ENCODE results near the gene IL4R.
"Not testable (repeated sequence)": the region's sequence is repeated elsewhere in the genome, so short reads cannot be mapped to it uniquely, and the experiment has no call there.

The IL4R gene

GRCh38 chr16:27406511-27407128 is 92.8 kb downstream of the IL4R start:
- Mint-ChIP-seq H3K4me3 (peak overlapping the region; percentile 100), H3K27ac (peak overlapping the region; percentile 98), H3K9me3 (peaks cover under 1% of the 10 kb centered on the region), H3K27me3 (no peaks in the 10 kb centered on the region), H3K4me1 (peaks cover 69% of the 10 kb centered on the region), H3K36me3 (ENCODE audit: low read depth) (peaks cover 87% of the 10 kb centered on the region)
- ATAC-seq, result peak; percentile 2
- DNase-seq, result no peak

- no peak for DNase-seq
- peaks cover 92% of the 10 kb centered on the region for H3K36me3 Mint-ChIP-seq (ENCODE audit: low read depth)
- no peak for ATAC-seq
- H3K4me1 Mint-ChIP-seq, result peaks cover 70% of the 10 kb centered on the region
- peaks cover 6% of the 10 kb centered on the region for H3K9me3 Mint-ChIP-seq
- no peaks in the 10 kb centered on the region for H3K27me3 Mint-ChIP-seq
- peak overlapping the region; percentile 98 for H3K27ac Mint-ChIP-seq
- peak overlapping the region; percentile 100 for H3K4me3 Mint-ChIP-seq
Observed at GRCh38 chr16:27407133-27407532, 93.4 kb downstream of the IL4R start.

- Mint-ChIP-seq H3K36me3 (ENCODE audit: low read depth) (peaks cover 92% of the 10 kb centered on the region), H3K9me3 (peaks cover 9% of the 10 kb centered on the region), H3K4me3 (peak overlapping the region; percentile 100), H3K27me3 (no peaks in the 10 kb centered on the region), H3K4me1 (peaks cover 78% of the 10 kb centered on the region), H3K27ac (peak overlapping the region; percentile 98)
- DNase-seq (peak; percentile 59), ATAC-seq (peak; percentile 82)
Observed at GRCh38 chr16:27408012-27408601, 94.3 kb downstream of the IL4R start.

DNA sequence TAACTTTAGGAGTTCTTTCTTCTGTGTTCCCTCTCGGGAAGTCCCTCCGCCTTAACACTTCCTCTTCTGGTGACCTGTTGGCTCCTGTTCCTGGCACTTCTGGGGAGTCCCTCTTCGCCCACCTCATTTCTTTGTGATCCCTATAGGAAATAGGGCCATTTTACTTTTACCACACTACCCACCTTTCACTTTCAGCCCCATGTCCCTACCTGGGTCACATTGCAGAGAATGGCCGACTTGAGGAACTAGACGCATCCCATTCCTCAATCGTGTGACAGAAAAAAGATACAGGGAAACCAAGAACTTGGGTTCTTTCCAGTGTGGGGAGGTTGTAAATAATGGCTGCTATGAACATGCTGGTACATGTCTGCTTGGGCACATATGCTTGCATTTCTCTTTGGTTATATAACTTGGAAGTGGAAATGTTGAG is 94.8 kb downstream of the IL4R start:
- DNase-seq (no peak), ATAC-seq (peak; percentile 8)
- Mint-ChIP-seq H3K4me1 (peaks cover 83% of the 10 kb centered on the region), H3K27ac (peak overlapping the region; percentile 98), H3K9me3 (peaks cover 11% of the 10 kb centered on the region), H3K36me3 (ENCODE audit: low read depth) (peaks cover 92% of the 10 kb centered on the region), H3K27me3 (no peaks in the 10 kb centered on the region), H3K4me3 (peak overlapping the region; percentile 100)

DNA sequence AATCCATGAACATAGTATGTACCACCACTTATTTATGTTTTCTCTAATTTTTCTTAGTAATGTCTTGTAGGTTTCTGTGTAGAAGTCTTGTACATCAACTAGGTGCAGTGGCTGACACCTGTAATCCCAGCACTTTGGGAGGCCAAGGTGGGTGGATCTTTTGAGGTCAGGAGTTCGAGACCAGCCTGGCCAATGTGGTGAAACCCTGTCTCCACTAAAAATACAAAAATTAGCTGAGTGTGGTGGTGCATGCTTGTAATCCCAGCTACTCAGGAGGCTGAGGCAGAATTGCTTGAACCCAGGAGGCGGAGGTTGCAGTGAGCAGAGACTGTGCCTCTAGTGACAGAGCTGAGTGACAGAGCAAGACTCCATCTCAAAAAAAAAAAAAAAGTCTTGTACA is 96.2 kb downstream of the IL4R start:
- Mint-ChIP-seq H3K4me1 (peaks cover 88% of the 10 kb centered on the region), H3K36me3 (ENCODE audit: low read depth) (peaks cover 88% of the 10 kb centered on the region), H3K9me3 (peaks cover 11% of the 10 kb centered on the region), H3K27ac (peak overlapping the region; percentile 91), H3K4me3 (peak overlapping the region; percentile 68)
- DNase-seq, H3K27me3 Mint-ChIP-seq, ATAC-seq: not testable (repeated sequence)

GRCh38 chr16:27410761-27411160 is 97.0 kb downstream of the IL4R start:
- no peaks in the 10 kb centered on the region for H3K27me3 Mint-ChIP-seq
- H3K4me3 Mint-ChIP-seq, result peak overlapping the region; percentile 68
- H3K4me1 Mint-ChIP-seq, result peaks cover 94% of the 10 kb centered on the region
- peaks cover 91% of the 10 kb centered on the region for H3K36me3 Mint-ChIP-seq (ENCODE audit: low read depth)
- peaks cover 11% of the 10 kb centered on the region for H3K9me3 Mint-ChIP-seq
- no peak for ATAC-seq
- peak overlapping the region; percentile 91 for H3K27ac Mint-ChIP-seq
- no peak for DNase-seq

- ATAC-seq, result no peak
- Mint-ChIP-seq H3K9me3 (peaks cover 16% of the 10 kb centered on the region), H3K27ac (no peak overlapping the region), H3K36me3 (ENCODE audit: low read depth) (peaks cover 89% of the 10 kb centered on the region), H3K27me3 (no peaks in the 10 kb centered on the region), H3K4me1 (peaks cover 79% of the 10 kb centered on the region), H3K4me3 (peak overlapping the region; percentile 12)
- no peak for DNase-seq
Observed at GRCh38 chr16:27413956-27414355, 100.2 kb downstream of the IL4R start.
